OCI-LY3 (cell line): ENCODE measurements around the gene ANKS1A.
"Not testable (repeated sequence)": the region's sequence is repeated elsewhere in the genome, so short reads cannot be mapped to it uniquely, and the experiment has no call there.

Source experiments
- H2AFZ ChIP-seq: fragments of 200-600, 300-600 bp; shearing (Covaris generic); 2 replicates; pipeline ENCODE4 v1.6.0; 2014; ENCODE audit warnings: antibody characterized with exemption, low read depth, low read length
- H3K27ac ChIP-seq: fragments of 200-600, 300-600 bp; sonication (generic); 2 replicates; pipeline ENCODE4 v1.5.1; 2014; ENCODE audit warnings: mild to moderate bottlenecking, low read length, moderate library complexity, mixed read lengths
- H3K27me3 ChIP-seq: fragments of 200-600, 300-600 bp; sonication (generic); 2 replicates; pipeline ENCODE4 v1.6.1; 2014; ENCODE audit warnings: low read depth, low read length, mixed read lengths
- H3K36me3 ChIP-seq: fragments of 200-600, 300-600 bp; sonication (generic); replicated peaks from 2 replicates; pipeline ENCODE3; 2014; ENCODE audit warnings: low read depth, low read length, mixed read lengths
- H3K4me1 ChIP-seq: fragments of 300-600, 200-600 bp; sonication (generic); 2 replicates; pipeline ENCODE4 v1.6.1; 2014; ENCODE audit warnings: low read length, mixed read lengths
- H3K4me2 ChIP-seq: fragments of 200-600, 300-600 bp; sonication (generic); 2 replicates; pipeline ENCODE4 v1.6.1; 2014; ENCODE audit warnings: low read length, mixed read lengths
- H3K4me3 ChIP-seq: fragments of 300-600, 200-600 bp; sonication (generic); 2 replicates; pipeline ENCODE4 v1.5.1; 2014; ENCODE audit warnings: antibody characterized with exemption, mild to moderate bottlenecking, low read length, moderate library complexity
- H3K79me2 ChIP-seq: fragments of 300-600, 200-600 bp; shearing (Covaris generic); 2 replicates; pipeline ENCODE4 v1.6.1; 2014; ENCODE audit warnings: mild to moderate bottlenecking, low read length, mixed read lengths
- H3K9ac ChIP-seq: fragments of 300-600, 200-600 bp; shearing (Covaris generic); 2 replicates; pipeline ENCODE4 v1.6.0; 2014; ENCODE audit warnings: mild to moderate bottlenecking, low read length, moderate library complexity
- H3K9me3 ChIP-seq: fragments of 200-600, 300-600 bp; shearing (Covaris generic); 2 replicates; pipeline ENCODE4 v1.6.1; 2014; ENCODE audit warnings: low read length, mixed read lengths; ENCODE audit not compliant: insufficient read depth
- H4K20me1 ChIP-seq: fragments of 200-600, 300-600 bp; sonication (generic); 2 replicates; pipeline ENCODE4 v1.6.1; 2016; ENCODE audit warnings: low read length, mixed read lengths; ENCODE audit not compliant: insufficient read depth
- CTCF ChIP-seq: fragments of 200-600, 300-600 bp; sonication (generic); IDR thresholded peaks from 2 replicates; pipeline ENCODE4 v1.5.1; 2014; ENCODE audit warnings: antibody characterized with exemption, low read length, low read depth
- EZH2phosphoT487 ChIP-seq: fragments of 200-600 bp; shearing (Covaris generic); IDR thresholded peaks from 2 replicates; pipeline ENCODE4 v1.6.1; 2018; ENCODE audit warnings: antibody characterized with exemption, mixed run types, low read depth

Gene ANKS1A

GRCh38 chr6:34876472-34876871 lies 12.6 kb upstream of the ANKS1A start:
- H4K20me1 ChIP-seq = no peaks in the 10 kb centered on the region
- no peaks in the 10 kb centered on the region for H3K27me3 ChIP-seq
- H3K4me2 ChIP-seq = no peak overlapping the region
- no peak overlapping the region for H3K4me3 ChIP-seq
- peaks cover 19% of the 10 kb centered on the region for H3K36me3 ChIP-seq
- no peaks in the 10 kb centered on the region for H3K79me2 ChIP-seq
- H3K9ac ChIP-seq = no peak overlapping the region
- H2AFZ ChIP-seq = no peak overlapping the region
- TF ChIP-seq CTCF = no peak
- TF ChIP-seq EZH2phosphoT487 = no peak
- no peak overlapping the region for H3K27ac ChIP-seq
- no peaks in the 10 kb centered on the region for H3K4me1 ChIP-seq
- no peaks in the 10 kb centered on the region for H3K9me3 ChIP-seq

- H4K20me1 ChIP-seq = no peaks in the 10 kb centered on the region
- no peak overlapping the region for H3K27ac ChIP-seq
- no peak overlapping the region for H3K4me3 ChIP-seq
- H3K79me2 ChIP-seq = no peaks in the 10 kb centered on the region
- H3K4me1 ChIP-seq = no peaks in the 10 kb centered on the region
- H3K27me3 ChIP-seq = no peaks in the 10 kb centered on the region
- TF ChIP-seq CTCF (no peak), EZH2phosphoT487 (no peak)
- no peaks in the 10 kb centered on the region for H3K9me3 ChIP-seq
- H3K36me3 ChIP-seq = peaks cover 19% of the 10 kb centered on the region
- H3K9ac ChIP-seq = no peak overlapping the region
- no peak overlapping the region for H2AFZ ChIP-seq
- H3K4me2 ChIP-seq = no peak overlapping the region
Observed at GRCh38 chr6:34877259-34877658, 11.8 kb upstream of the ANKS1A start.

- no peak overlapping the region for H3K27ac ChIP-seq
- H2AFZ ChIP-seq = no peak overlapping the region
- H3K27me3 ChIP-seq = no peaks in the 10 kb centered on the region
- H4K20me1 ChIP-seq = no peaks in the 10 kb centered on the region
- H3K4me2 ChIP-seq = no peak overlapping the region
- no peak overlapping the region for H3K4me3 ChIP-seq
- no peak for TF ChIP-seq EZH2phosphoT487
- no peak for TF ChIP-seq CTCF
- no peaks in the 10 kb centered on the region for H3K79me2 ChIP-seq
- no peaks in the 10 kb centered on the region for H3K4me1 ChIP-seq
- peaks cover 16% of the 10 kb centered on the region for H3K36me3 ChIP-seq
- H3K9ac ChIP-seq = no peak overlapping the region
- no peaks in the 10 kb centered on the region for H3K9me3 ChIP-seq
Observed at GRCh38 chr6:34877869-34878485, 11.1 kb upstream of the ANKS1A start.

- H3K4me1 ChIP-seq, H3K27ac ChIP-seq, H3K36me3 ChIP-seq, H3K9me3 ChIP-seq, H3K4me3 ChIP-seq, H4K20me1 ChIP-seq, H3K4me2 ChIP-seq, H2AFZ ChIP-seq, H3K27me3 ChIP-seq, H3K9ac ChIP-seq: not testable (repeated sequence)
- peaks cover 24% of the 10 kb centered on the region for H3K79me2 ChIP-seq
Observed at GRCh38 chr6:34884073-34884472, 5.0 kb upstream of the ANKS1A start.
